Erythroblast (primary cell): ENCODE data around the gene GNAZ.

ENCODE experiments used
- GATA1 ChIP-seq: IDR thresholded peaks from 2 replicates; pipeline ENCODE4 v1.6.1; 2011; ENCODE audit warnings: low read depth, mild to moderate bottlenecking, control low read depth, low read length, moderate library complexity
- POLR2A ChIP-seq: IDR thresholded peaks from 2 replicates; pipeline ENCODE4 v1.6.1; 2011; ENCODE audit warnings: mild to moderate bottlenecking, low read length

DNA sequence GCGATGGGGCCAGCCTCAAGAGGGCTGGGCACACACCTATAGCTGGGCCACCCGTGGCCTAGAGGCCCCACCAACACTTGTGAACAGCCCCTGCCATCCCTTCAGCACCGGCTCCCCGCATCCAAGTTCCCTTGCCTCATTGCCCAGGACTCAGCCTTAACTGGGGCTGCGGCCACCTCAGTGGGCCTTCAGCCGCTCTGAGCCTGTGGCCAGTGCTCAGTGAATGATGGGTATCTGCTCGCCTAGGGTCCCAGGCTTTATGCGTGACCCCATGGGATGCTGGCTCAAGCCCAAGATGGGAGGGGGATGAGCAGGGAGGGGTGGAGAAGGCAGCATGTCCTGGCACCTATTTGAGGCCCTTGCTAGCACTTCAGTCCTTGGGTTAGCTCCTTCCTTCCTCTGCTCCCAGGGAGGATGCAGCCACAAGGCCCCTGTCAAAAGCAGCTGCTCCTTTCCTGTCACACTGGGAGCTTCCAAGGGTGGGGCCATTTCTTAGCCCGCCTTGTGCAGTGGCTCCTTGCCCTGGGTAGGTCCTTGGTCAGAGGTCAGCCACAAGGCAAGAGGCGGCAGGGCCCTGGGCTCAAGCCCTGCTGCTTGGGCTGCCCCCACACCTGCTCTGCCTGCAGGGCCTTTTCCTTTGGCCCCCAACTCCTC is 31.8 kb downstream of the GNAZ start:
- TF ChIP-seq POLR2A (no peak), GATA1 (no peak)
